ENCODE measurements around the gene MYRIP.

DNA sequence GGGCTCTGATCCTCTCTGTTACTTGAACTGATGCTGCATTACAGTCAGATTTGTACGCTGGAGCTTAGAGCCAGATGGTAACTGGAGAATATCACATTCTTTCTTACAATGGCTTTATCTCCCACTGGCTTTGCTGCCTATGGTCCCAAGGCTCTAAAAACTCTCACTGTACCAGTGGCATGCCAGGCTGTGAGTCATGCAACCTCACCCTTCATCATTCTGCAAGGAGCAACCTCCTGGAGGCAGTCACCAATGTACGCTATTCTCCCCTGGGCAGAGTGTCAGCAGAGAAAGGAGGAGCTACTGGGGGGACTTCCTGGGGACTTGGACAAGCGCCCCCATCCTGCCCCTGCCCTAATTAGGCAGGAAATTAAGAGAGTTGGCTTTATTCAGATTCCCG, 402.2 kb downstream of the MYRIP start:
- no peak for TF ChIP-seq CTCF (IDR thresholded peaks at IDR 0.05)
- no peak for TF ChIP-seq POLR2AphosphoS5 (IDR thresholded peaks at IDR 0.05)
- no peak for TF ChIP-seq POLR2A (IDR thresholded peaks at IDR 0.05)
